Astrocyte (in vitro differentiated cells and primary cell): ENCODE results near the gene MYLK3. TPM values are rescaled to one million over a fixed set of nuclear protein-coding genes. Genes with fewer than 3 reads are reported as not detected.

ENCODE experiments used
- DNase-seq: peaks from one replicate; pipeline ENCODE4 v3.0.0-alpha.2; 2010; ENCODE audit warnings: low read depth
- FAIRE-seq: peaks from 2 replicates; lab custom pipeline; 2011; peaks lifted over from hg19 to GRCh38; lab: Jason Lieb, UNC
- H2AFZ ChIP-seq: 2 replicates; pipeline ENCODE4 v1.6.0; 2012; ENCODE audit warnings: low read depth, low read length, inconsistent platforms
- H3K27ac ChIP-seq: 2 replicates; pipeline ENCODE4 v1.5.1; 2011; ENCODE audit warnings: low read depth, low read length, inconsistent platforms
- H3K27me3 ChIP-seq: 2 replicates; pipeline ENCODE4 v1.6.0; 2011; ENCODE audit warnings: low read length, inconsistent platforms; ENCODE audit not compliant: insufficient read depth
- H3K36me3 ChIP-seq: 2 replicates; pipeline ENCODE4 v1.5.1; 2011; ENCODE audit warnings: low read length, inconsistent platforms; ENCODE audit not compliant: insufficient read depth
- H3K4me1 ChIP-seq: 2 replicates; pipeline ENCODE4 v1.5.1; 2011; ENCODE audit warnings: low read length, inconsistent platforms; ENCODE audit not compliant: insufficient read depth
- H3K4me2 ChIP-seq: 2 replicates; pipeline ENCODE4 v1.6.0; 2012; ENCODE audit warnings: low read length, inconsistent platforms
- H3K4me3 ChIP-seq: 2 replicates; pipeline ENCODE4 v1.5.1; 2011; ENCODE audit warnings: low read depth, mild to moderate bottlenecking, low read length, inconsistent platforms; ENCODE audit not compliant: insufficient read depth
- H3K79me2 ChIP-seq: 2 replicates; pipeline ENCODE4 v1.6.0; 2012; ENCODE audit warnings: mild to moderate bottlenecking, low read length, inconsistent platforms; ENCODE audit not compliant: insufficient read depth
- H3K9ac ChIP-seq: 2 replicates; pipeline ENCODE4 v1.6.0; 2012; ENCODE audit warnings: mild to moderate bottlenecking, low read length, inconsistent platforms
- H3K9me3 ChIP-seq: 2 replicates; pipeline ENCODE4 v1.5.1; 2012; ENCODE audit warnings: low read depth, mild to moderate bottlenecking, low read length, inconsistent platforms; ENCODE audit not compliant: insufficient read depth
- H4K20me1 ChIP-seq: 2 replicates; pipeline ENCODE4 v1.6.0; 2012; ENCODE audit warnings: low read length, inconsistent platforms; ENCODE audit not compliant: insufficient read depth
- H3K27ac Mint-ChIP-seq: one replicate; pipeline ENCODE4 v1.8.0; 2021; ENCODE audit warnings: mild to moderate bottlenecking, mixed read lengths; ENCODE audit not compliant: unreplicated experiment
- H3K27me3 Mint-ChIP-seq: one replicate; pipeline ENCODE4 v1.8.0; 2021; ENCODE audit warnings: low read depth, mixed read lengths; ENCODE audit not compliant: unreplicated experiment
- H3K36me3 Mint-ChIP-seq: one replicate; pipeline ENCODE4 v1.8.0; 2021; ENCODE audit warnings: low read depth, mixed read lengths; ENCODE audit not compliant: unreplicated experiment
- H3K4me1 Mint-ChIP-seq: one replicate; pipeline ENCODE4 v1.8.0; 2021; ENCODE audit warnings: low read depth, mixed read lengths; ENCODE audit not compliant: unreplicated experiment
- H3K4me3 Mint-ChIP-seq: one replicate; pipeline ENCODE4 v1.8.0; 2021; ENCODE audit warnings: mild to moderate bottlenecking, moderate library complexity, mixed read lengths; ENCODE audit not compliant: unreplicated experiment
- H3K9me3 Mint-ChIP-seq: one replicate; pipeline ENCODE4 v1.8.0; 2021; ENCODE audit warnings: mild to moderate bottlenecking, mixed read lengths; ENCODE audit not compliant: unreplicated experiment
- CTCF ChIP-seq: IDR thresholded peaks from 2 replicates; pipeline ENCODE4 v1.5.1; 2011; ENCODE audit warnings: low read depth, mild to moderate bottlenecking, inconsistent platforms, low read length, moderate library complexity; ENCODE audit not compliant: insufficient read depth
- EZH2 ChIP-seq: IDR thresholded peaks from 2 replicates; pipeline ENCODE4 v1.6.1; 2012; ENCODE audit warnings: mild to moderate bottlenecking, low read length, inconsistent platforms; ENCODE audit not compliant: insufficient read depth
- total RNA-seq: library from RNA; stranded (reverse); gene quantifications from 2 replicates; pipeline ENCODE4 v1.2.1, GENCODE V29; 2021

Gene MYLK3
- total RNA-seq, 1 donor from 2014 or later = 1.3 TPM

- Histone ChIP-seq H3K27me3 (no peaks in the 10 kb centered on the region), H3K79me2 (no peaks in the 10 kb centered on the region), H4K20me1 (no peaks in the 10 kb centered on the region), H3K9me3 (peaks cover 4% of the 10 kb centered on the region), H3K4me3 (no peak overlapping the region), H3K27ac (no peak overlapping the region), H3K4me1 (no peaks in the 10 kb centered on the region), H2AFZ (no peak overlapping the region), H3K4me2 (no peak overlapping the region), H3K9ac (no peak overlapping the region), H3K36me3 (no peaks in the 10 kb centered on the region)
- Mint-ChIP-seq H3K4me3 (no peak overlapping the region), H3K27ac (no peak overlapping the region), H3K9me3 (peaks cover 6% of the 10 kb centered on the region), H3K27me3 (no peaks in the 10 kb centered on the region), H3K36me3 (no peaks in the 10 kb centered on the region), H3K4me1 (no peaks in the 10 kb centered on the region)
- no peak for DNase-seq
- TF ChIP-seq CTCF = no peak
- TF ChIP-seq EZH2 = no peak
- no peak for FAIRE-seq
These were observed 27.1 kb upstream of the MYLK3 start for GRCh38 chr16:46775214-46775613.

GRCh38 chr16:46774743-46775177 lies 26.6 kb upstream of the MYLK3 start:
- H3K4me1 ChIP-seq = no peaks in the 10 kb centered on the region
- H3K27me3 Mint-ChIP-seq = no peaks in the 10 kb centered on the region
- H3K27ac Mint-ChIP-seq = no peak overlapping the region
- no peak overlapping the region for H3K9ac ChIP-seq
- no peak overlapping the region for H3K4me3 ChIP-seq
- no peaks in the 10 kb centered on the region for H4K20me1 ChIP-seq
- FAIRE-seq = no peak
- H3K36me3 ChIP-seq = no peaks in the 10 kb centered on the region
- no peak overlapping the region for H3K27ac ChIP-seq
- no peak for DNase-seq
- no peaks in the 10 kb centered on the region for H3K27me3 ChIP-seq
- no peaks in the 10 kb centered on the region for H3K4me1 Mint-ChIP-seq
- no peaks in the 10 kb centered on the region for H3K79me2 ChIP-seq
- no peak overlapping the region for H3K4me2 ChIP-seq
- no peak overlapping the region for H3K4me3 Mint-ChIP-seq
- H3K36me3 Mint-ChIP-seq = no peaks in the 10 kb centered on the region
- no peak overlapping the region for H2AFZ ChIP-seq
- H3K9me3 ChIP-seq = peaks cover 4% of the 10 kb centered on the region
- TF ChIP-seq CTCF (no peak), EZH2 (no peak)
- H3K9me3 Mint-ChIP-seq = peaks cover 6% of the 10 kb centered on the region

- Mint-ChIP-seq H3K27me3 (peaks cover 2% of the 10 kb centered on the region), H3K4me1 (no peaks in the 10 kb centered on the region), H3K36me3 (no peaks in the 10 kb centered on the region), H3K27ac (no peak overlapping the region), H3K9me3 (peaks cover 6% of the 10 kb centered on the region), H3K4me3 (no peak overlapping the region)
- DNase-seq (no peak), FAIRE-seq (no peak)
- H4K20me1 ChIP-seq = no peaks in the 10 kb centered on the region
- no peaks in the 10 kb centered on the region for H3K9me3 ChIP-seq
- no peak overlapping the region for H2AFZ ChIP-seq
- H3K4me3 ChIP-seq = no peak overlapping the region
- no peak overlapping the region for H3K9ac ChIP-seq
- no peak overlapping the region for H3K4me2 ChIP-seq
- no peak overlapping the region for H3K27ac ChIP-seq
- H3K4me1 ChIP-seq = no peaks in the 10 kb centered on the region
- H3K79me2 ChIP-seq = no peaks in the 10 kb centered on the region
- TF ChIP-seq EZH2 = no peak
- no peak for TF ChIP-seq CTCF
- no peaks in the 10 kb centered on the region for H3K36me3 ChIP-seq
- H3K27me3 ChIP-seq = no peaks in the 10 kb centered on the region
These were observed 24.3 kb upstream of the MYLK3 start for GRCh38 chr16:46772463-46772862.
